Pulmonary artery endothelial cell (primary cell): ENCODE measurements around the gene SLC25A52. TPM values are rescaled to one million over a fixed set of nuclear protein-coding genes. Genes with fewer than 3 reads are reported as not detected.
A peak's percentile ranks its signal among the peaks of the same experiment; 100 is the strongest.
"Not testable (repeated sequence)": the region's sequence is repeated elsewhere in the genome, so short reads cannot be mapped to it uniquely, and the experiment has no call there.

Experiments
- DNase-seq: peaks from one replicate; pipeline ENCODE4 v3.0.0-alpha.2; 2011; ENCODE audit warnings: low read depth, low spot score
- total RNA-seq: library from RNA; depleted of rRNA; stranded (reverse); fragments of >200 nt; gene quantifications from 2 replicates; pipeline ENCODE4 v1.2.3, GENCODE V29; 2014

The SLC25A52 gene
- total RNA-seq, 1 donor from 2014 or later = not detected

DNA sequence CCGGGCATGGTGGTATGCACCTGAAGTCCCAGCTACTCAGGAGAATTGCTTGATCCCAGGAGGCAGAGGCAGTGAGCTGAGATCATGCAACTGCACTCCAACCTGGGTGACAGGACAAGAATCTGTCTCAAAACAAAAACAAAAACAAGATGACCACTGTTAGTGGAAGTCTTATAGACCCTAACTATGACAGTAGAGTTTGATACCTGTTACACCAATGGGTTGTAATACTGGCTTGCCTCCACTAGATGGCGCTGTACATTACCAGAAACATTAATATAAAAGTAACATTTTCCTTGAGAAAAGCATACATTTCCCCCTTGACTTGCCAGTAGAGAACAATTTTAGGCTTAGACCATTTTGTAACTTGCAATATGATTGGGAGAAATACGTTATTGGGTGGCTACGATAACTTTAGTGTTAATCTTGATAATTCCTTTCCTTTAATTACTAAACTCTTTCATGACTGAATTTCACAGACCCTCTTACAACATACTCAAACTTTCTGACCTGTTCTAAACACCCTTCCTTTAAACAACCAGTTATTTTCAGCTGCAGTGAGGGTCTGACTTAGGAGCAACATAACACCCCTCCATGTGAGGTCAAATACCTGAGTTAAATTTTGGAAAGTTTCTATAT, 19.5 kb downstream of the SLC25A52 start:
- DNase-seq = no peak

DNA sequence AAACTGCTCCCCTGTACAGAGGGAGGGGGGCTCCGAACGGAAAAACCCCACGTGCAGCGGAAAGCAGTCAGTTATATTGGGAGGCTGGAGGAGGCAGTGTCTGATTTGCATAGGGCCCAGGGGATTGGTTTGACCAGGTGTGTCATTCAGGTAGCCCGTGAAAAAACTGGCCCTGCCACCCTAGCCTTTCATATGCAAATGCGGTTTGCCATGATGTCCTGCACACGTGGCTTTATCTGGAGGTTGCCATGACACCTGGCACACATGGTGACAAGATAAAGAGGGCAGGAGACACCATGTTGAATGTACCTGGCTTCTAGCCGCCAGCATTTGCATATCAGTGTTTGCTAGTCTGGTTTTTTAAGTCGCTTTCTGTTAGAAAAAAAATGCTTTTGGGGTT, 20.5 kb downstream of the SLC25A52 start:
- no peak for DNase-seq

DNA sequence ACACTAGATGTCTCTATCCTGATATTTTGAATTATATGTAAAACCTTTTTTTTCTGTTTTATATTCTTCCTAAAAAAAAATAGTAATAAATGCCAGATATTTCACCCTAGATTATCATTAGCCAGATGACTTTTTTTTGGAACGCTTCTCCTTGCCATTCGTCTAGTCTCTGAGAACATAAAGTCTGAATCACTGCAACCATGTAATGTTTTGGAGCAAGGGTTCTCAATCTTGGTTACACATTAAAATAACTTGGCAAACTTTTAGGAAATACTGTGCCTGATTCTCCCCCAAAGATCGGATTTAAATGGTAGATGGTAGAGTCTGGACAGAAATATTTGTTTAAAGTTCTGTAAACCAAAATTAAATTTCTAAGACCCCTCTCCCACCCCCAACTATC, 21.0 kb downstream of the SLC25A52 start:
- no peak for DNase-seq

DNA sequence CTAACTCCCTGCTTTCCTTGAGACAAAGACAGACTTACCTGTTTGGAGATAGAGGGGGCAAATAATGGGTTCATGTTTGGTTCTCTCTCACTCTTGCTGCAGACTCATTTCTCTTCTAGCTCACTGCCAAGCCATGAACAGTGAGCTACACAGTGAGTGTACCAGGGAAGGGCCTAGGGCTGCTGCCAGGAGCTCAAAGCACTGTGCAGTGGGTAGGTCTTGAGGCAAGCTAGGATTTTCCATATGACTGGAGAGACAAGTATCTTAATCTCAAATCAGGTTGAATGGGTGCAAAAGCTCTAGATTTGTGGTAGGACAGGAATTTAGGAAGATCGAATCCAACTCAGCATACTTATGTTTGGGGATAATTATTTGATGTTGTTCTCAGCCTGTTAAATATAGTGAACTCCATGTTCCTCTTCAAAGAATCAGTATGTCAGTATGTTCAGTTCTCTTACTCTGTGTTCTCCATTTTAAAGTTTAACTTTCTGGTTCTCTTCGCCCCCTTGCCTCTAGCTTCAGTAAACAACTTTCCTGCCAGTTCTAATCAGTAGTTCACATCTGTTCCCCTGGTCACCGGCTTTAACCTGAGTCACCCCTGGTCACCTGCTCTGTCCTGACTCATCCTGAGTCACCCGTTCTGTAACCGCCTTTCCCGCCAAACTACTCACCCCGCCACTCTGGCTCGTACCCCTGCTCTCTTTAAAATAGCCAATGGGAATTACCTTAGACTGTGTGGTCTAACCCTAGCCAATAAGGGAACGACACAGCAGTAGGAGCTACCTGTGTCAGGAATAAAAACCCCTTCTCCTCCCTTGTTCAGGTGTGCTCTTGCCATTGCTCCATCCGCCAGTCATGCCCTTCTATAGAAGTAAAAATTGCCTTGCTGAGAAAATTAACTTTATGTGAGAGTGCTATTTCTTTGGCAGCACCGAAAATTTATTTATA, 21.9 kb downstream of the SLC25A52 start:
- DNase-seq = no peak

GRCh38 chr18:31736630-31737029, 24.1 kb downstream of the SLC25A52 start:
- DNase-seq = no peak

GRCh38 chr18:31731628-31732027, 29.1 kb downstream of the SLC25A52 start:
- no peak for DNase-seq

DNA sequence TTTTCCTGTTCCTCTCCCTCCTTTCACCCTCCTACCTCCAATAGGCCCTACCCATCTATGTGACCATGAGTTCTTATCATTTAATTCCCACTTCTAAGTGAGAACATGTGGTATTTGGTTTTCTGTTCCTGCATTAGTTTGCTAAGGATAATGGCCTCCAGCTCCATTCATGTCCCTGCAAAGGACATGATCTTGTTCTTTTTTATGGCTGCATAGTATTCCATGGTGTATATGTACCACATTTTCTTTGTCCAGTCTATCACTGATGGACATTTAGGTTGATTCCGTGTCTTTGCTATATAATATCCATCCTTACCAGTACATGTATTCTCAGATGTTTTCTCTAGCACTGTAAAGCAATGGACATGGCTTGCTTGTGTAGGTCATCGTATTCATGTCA, 31.5 kb downstream of the SLC25A52 start:
- DNase-seq = not testable (repeated sequence)

GRCh38 chr18:31723990-31724711, 36.5 kb downstream of the SLC25A52 start:
- DNase-seq = no peak

DNA sequence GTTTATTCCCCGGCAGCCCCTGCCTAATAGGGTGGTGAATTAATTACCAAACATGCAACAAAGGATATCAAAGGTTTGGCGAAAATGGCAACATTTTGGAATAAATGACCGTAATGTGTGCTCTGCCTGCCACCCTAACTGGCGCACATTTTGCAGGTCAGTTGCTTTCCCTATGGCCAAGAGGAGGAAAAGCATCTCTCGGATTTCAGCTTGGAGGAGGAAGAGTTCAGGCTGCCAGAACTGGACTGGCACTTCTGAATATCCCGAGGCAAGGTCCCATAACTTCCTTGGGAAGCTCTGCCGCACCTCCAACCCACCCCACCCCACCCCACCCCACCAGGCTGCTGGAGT, 37.1 kb downstream of the SLC25A52 start:
- DNase-seq = no peak

DNA sequence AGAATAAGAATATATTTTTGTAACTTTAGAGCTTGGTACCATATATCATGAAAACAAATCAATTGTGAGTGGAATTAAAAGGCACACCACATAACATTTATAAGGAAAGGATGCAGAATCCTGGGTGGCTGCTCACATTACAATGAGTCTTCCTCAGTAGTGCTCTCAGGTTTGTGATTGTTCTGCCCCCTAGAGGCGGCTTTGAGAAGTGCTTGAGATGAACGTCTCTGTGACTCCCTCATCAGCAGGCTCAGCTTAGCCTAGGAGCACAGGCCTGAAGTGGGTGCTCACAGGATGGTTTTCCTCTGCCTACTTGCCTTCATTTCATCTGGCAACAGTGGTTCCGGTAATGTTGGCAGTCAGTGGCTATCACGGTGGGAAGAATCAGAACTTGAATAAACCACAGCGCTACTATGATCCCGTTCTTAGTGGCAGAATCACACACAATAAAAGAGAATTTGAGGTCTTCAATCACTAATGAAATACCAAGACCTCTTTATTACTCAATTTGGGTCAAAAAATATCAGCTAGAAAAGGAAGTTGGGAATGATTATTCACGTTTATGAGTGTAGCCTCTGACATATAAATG, 38.2 kb downstream of the SLC25A52 start:
- peak; percentile 39 for DNase-seq

- no peak for DNase-seq
Observed at GRCh38 chr18:31721601-31722000, 39.1 kb downstream of the SLC25A52 start.

GRCh38 chr18:31720867-31721266, 39.8 kb downstream of the SLC25A52 start:
- DNase-seq = no peak

GRCh38 chr18:31719363-31720006, 41.2 kb downstream of the SLC25A52 start:
- DNase-seq = no peak

DNA sequence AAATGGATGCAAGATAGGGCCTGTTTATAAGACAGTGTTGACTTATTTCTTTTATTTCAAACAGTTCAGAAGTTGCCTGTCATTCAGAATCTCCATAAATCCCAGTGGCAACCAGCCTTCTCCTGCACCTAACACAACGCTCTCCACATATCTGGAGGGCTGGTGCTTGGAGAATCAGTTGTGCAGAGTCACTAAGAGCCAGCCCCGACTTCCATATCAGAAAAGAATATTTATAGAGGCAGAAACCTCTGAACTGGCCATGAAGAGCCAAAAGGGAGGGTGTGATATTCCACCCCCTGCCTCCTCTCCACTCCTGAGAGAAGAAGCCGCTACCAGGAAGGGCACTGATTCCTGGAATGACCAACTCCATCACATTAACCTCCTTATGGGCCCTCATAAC, 42.3 kb downstream of the SLC25A52 start:
- DNase-seq = no peak

DNA sequence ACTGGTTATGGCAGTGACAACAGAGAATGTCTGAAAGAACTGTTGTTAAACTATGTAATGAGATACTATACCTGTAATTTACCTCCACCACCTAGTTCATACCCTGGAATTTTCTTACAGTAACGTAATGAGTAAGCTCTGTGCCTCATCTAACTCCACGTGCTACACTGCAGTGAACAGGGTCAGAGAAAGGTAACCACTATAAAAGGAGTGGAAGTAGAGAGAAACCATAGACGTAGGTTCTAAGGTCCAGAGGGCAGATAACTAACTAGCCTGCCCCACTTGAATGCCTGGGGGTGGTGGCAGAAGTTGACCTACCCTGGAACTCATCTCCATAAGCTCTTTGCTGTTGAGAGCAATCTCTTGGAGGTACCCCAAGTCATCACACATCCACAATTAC, 44.3 kb downstream of the SLC25A52 start:
- no peak for DNase-seq

DNA sequence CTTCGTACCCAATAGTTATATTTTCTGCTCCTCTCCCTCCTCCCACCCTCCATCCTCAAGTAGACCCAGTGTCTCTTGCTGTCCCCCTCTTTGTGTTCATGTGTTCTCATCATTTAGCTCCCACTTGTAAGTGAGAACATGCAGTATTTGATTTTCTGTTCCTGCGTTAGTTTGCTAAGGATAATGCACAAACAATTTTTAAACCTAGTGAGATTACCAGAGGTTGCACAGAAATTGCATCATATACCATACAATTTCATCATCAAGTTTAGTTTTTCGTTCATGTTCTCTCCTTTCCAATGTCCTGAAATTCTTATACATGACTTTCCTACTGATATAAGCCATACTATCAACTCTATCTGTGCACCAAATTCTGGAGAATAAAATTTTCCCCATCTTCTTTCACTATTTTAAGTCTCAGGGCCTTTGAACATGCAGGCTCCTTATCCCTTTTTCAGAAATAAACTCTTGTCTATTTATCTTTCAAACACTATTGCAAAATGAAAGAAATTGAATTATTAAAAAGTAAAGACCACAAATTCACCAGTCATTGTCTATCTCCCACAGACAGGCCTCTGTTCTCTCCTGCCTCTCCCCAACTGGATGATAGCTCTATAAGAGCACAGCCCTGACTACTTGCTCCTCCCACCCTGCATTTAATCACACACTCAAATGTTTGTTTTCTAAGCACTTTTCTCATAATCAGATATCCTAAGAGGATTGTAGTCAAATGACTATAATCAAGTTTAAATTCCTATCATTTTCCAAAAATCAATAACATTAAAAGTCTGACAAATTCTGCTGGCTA, 49.1 kb downstream of the SLC25A52 start:
- DNase-seq = no peak

- no peak for DNase-seq
Observed at GRCh38 chr18:31710826-31711225, 49.9 kb downstream of the SLC25A52 start.
